Measurements from ENCODE around the gene STIMATE.

- TF ChIP-seq, protein P1, sequence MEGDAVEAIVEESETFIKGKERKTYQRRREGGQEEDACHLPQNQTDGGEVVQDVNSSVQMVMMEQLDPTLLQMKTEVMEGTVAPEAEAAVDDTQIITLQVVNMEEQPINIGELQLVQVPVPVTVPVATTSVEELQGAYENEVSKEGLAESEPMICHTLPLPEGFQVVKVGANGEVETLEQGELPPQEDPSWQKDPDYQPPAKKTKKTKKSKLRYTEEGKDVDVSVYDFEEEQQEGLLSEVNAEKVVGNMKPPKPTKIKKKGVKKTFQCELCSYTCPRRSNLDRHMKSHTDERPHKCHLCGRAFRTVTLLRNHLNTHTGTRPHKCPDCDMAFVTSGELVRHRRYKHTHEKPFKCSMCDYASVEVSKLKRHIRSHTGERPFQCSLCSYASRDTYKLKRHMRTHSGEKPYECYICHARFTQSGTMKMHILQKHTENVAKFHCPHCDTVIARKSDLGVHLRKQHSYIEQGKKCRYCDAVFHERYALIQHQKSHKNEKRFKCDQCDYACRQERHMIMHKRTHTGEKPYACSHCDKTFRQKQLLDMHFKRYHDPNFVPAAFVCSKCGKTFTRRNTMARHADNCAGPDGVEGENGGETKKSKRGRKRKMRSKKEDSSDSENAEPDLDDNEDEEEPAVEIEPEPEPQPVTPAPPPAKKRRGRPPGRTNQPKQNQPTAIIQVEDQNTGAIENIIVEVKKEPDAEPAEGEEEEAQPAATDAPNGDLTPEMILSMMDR (IDR thresholded peaks at IDR 0.05), result no peak
- no peak for TF ChIP-seq POLR2A (IDR thresholded peaks at IDR 0.05)
Measured at GRCh38 chr3:52800079-52800478, 97.3 kb downstream of the STIMATE start.

All from adrenal gland (tissue), 5 donors.